B cell (primary cell): Measurements from ENCODE around the gene ZBTB6. TPM values are rescaled to one million over a fixed set of nuclear protein-coding genes. Genes with fewer than 3 reads are reported as not detected.

Experiments
- ATAC-seq: fragments of 200-7000 bp; cut with Tn5 transposase; one replicate; pipeline ENCODE4 v1.10.0; 2021; ENCODE audit warnings: low read depth, mild to moderate bottlenecking, moderate number of reproducible peaks, moderate library complexity
- CTCF ChIA-PET: fragments of 350-600 bp; sonication (Branson Sonifier 250); formaldehyde crosslinking; loops from one replicate; lab custom pipeline; 2021; ENCODE audit warnings: antibody characterized with exemption, inconsistent platforms; lab: Charles Lee
- POLR2A ChIA-PET: fragments of 350-600 bp; sonication (Branson Sonifier 250); formaldehyde crosslinking; loops from one replicate; lab custom pipeline; 2021; ENCODE audit warnings: antibody characterized with exemption; lab: Charles Lee
- DNase-seq: peaks from one replicate; pipeline ENCODE4 v3.0.0; 2013
- H2AFZ ChIP-seq: 2 replicates; pipeline ENCODE4 v1.6.1; 2012; ENCODE audit warnings: mild to moderate bottlenecking, low read depth, low read length; ENCODE audit not compliant: insufficient read depth, poor library complexity, severe bottlenecking
- H3K27ac ChIP-seq, 2 donors: 1 replicate in 1 of 2; 2 replicates in 1 of 2; pipeline ENCODE4 v1.5.1; 2012 to 2013; ENCODE audit warnings: low read length in 2 of 2, mild to moderate bottlenecking in 2 of 2, moderate library complexity in 1 of 2
- H3K27me3 ChIP-seq, 4 experiments: fragments of 200-600 bp in 1 of 4; sonication (generic) in 1 of 4; replicated peaks in 1 of 4; 1 replicate in 2 of 4; 2 replicates in 2 of 4; pipeline versions ENCODE4 v1.6.1 to v1.7.0; 2013 to 2016; ENCODE audit warnings: low read length in 3 of 4, mild to moderate bottlenecking in 2 of 4, mixed read lengths in 1 of 4, moderate library complexity in 1 of 4; ENCODE audit not compliant: insufficient read depth in 4 of 4, control insufficient read depth in 3 of 4; ENCODE audit errors: control extremely low read depth in 1 of 4
- H3K36me3 ChIP-seq, 2 experiments: replicated peaks in 1 of 2; 1 replicate in 1 of 2; 2 replicates in 1 of 2; pipeline versions ENCODE4 v1.6.1 to v1.7.1; 2013; ENCODE audit warnings: low read length in 1 of 2; ENCODE audit not compliant: insufficient read depth in 2 of 2, control insufficient read depth in 1 of 2; ENCODE audit errors: control extremely low read depth in 1 of 2, extremely low read depth in 1 of 2
- H3K4me1 ChIP-seq, 2 donors: fragments of 200-600 bp in 1 of 2; sonication (generic) in 1 of 2; 1 replicate in 1 of 2; 2 replicates in 1 of 2; pipeline versions ENCODE4 v1.5.1 to v1.6.1; 2013 to 2017; ENCODE audit warnings: low read length in 2 of 2; ENCODE audit not compliant: control insufficient read depth in 2 of 2, insufficient read depth in 2 of 2
- H3K4me2 ChIP-seq: replicated peaks from 2 replicates; pipeline ENCODE3; 2012; ENCODE audit warnings: mild to moderate bottlenecking, low read depth, low read length; ENCODE audit not compliant: poor library complexity, severe bottlenecking
- H3K4me3 ChIP-seq, 5 experiments: fragments of 200-600 bp in 1 of 5; sonication (generic) in 1 of 5; 1 replicate in 3 of 5; 2 replicates in 2 of 5; pipeline versions ENCODE4 v1.5.1 to v1.7.0; 2011 to 2016; ENCODE audit warnings: low read length in 4 of 5, mild to moderate bottlenecking in 4 of 5, low read depth in 2 of 5, control low read depth in 1 of 5, moderate library complexity in 1 of 5; ENCODE audit not compliant: insufficient read depth in 1 of 5; ENCODE audit errors: control extremely low read depth in 1 of 5, extremely low read depth in 1 of 5
- H3K79me2 ChIP-seq: fragments of 200-600 bp; sonication (generic); one replicate; pipeline ENCODE4 v1.6.0; 2016; ENCODE audit warnings: low read length; ENCODE audit not compliant: control insufficient read depth, insufficient read depth
- H3K9ac ChIP-seq: fragments of 200-600 bp; sonication (generic); 2 replicates; pipeline ENCODE4 v1.6.1; 2017; ENCODE audit warnings: mild to moderate bottlenecking, low read length, moderate library complexity
- H3K9me3 ChIP-seq, 3 donors: one replicate each; pipeline versions ENCODE4 v1.6.1 to v1.7.1; 2013; ENCODE audit warnings: low read length in 2 of 3; ENCODE audit not compliant: control insufficient read depth in 2 of 3, insufficient read depth in 1 of 3; ENCODE audit errors: control extremely low read depth in 1 of 3
- H4K20me1 ChIP-seq: 2 replicates; pipeline ENCODE4 v1.6.0; 2012; ENCODE audit warnings: mild to moderate bottlenecking, low read length; ENCODE audit not compliant: insufficient read depth, control insufficient read depth, poor library complexity, severe bottlenecking
- H3K27ac Mint-ChIP-seq: one replicate; pipeline ENCODE4 v1.8.0; 2021; ENCODE audit warnings: mixed read lengths
- H3K27me3 Mint-ChIP-seq: one replicate; pipeline ENCODE4 v1.8.0; 2021; ENCODE audit warnings: mixed read lengths
- H3K4me1 Mint-ChIP-seq: one replicate; pipeline ENCODE4 v1.8.0; 2021; ENCODE audit warnings: mixed read lengths
- H3K4me3 Mint-ChIP-seq: one replicate; pipeline ENCODE4 v1.8.0; 2021; ENCODE audit warnings: mixed read lengths
- H3K9me3 Mint-ChIP-seq: one replicate; pipeline ENCODE4 v1.8.0; 2022; ENCODE audit warnings: mixed read lengths; ENCODE audit not compliant: insufficient read depth
- CTCF ChIP-seq: fragments of 200-600 bp; IDR thresholded peaks from one replicate; pipeline ENCODE4 v1.8.0; 2022; ENCODE audit warnings: antibody characterized with exemption, mild to moderate bottlenecking
- EZH2 ChIP-seq: IDR thresholded peaks from 2 replicates; pipeline ENCODE4 v1.6.1; 2012; ENCODE audit warnings: borderline replicate concordance, low read depth, mild to moderate bottlenecking, moderate library complexity, low read length; ENCODE audit not compliant: insufficient read depth, poor library complexity, severe bottlenecking
- WGBS: methylation state at CpG from one replicate; pipeline ENCODE4 v1.1.5; 2013; ENCODE audit warnings: missing lambda C conversion rate; ENCODE audit not compliant: insufficient coverage; 5-methylcytosine and 5-hydroxymethylcytosine counted together
- intact Hi-C: fragments of 100-400 bp; cut with micrococcal nuclease; formaldehyde crosslinking; loops from one replicate; pipeline ENCODE4 v1.10.0; 2022
- polyA plus RNA-seq: library from polyadenylated mRNA; depleted of rRNA; stranded (reverse); fragments of >200 nt; gene quantifications from 2 replicates; pipeline ENCODE4 v1.2.3, GENCODE V29; 2012
- total RNA-seq, 2 donors: library from RNA; stranded (reverse); fragments of 120-200 nt in 1 of 2; gene quantifications; 1 replicate in 1 of 2; 2 replicates in 1 of 2; pipeline versions ENCODE4 v1.2.3 to v1.2.4, GENCODE V29; 2013 to 2022

ZBTB6 gene
- total and polyA plus RNA-seq, 2 donors (not counting 1 experiment from before 2014, with no cell fraction given): 1.3 to 19.9 TPM

- Histone ChIP-seq H3K79me2 (no peaks in the 10 kb centered on the region), H3K4me3 (no peak overlapping the region), H4K20me1 (no peaks in the 10 kb centered on the region), H3K27ac (no peak overlapping the region), H3K4me2 (no peak overlapping the region), H3K4me1 (no peaks in the 10 kb centered on the region), H3K9ac (no peak overlapping the region), H3K36me3 (peaks cover 5 to 25% of the 10 kb centered on the region in 2 experiments), H2AFZ (no peak overlapping the region), H3K27me3 (no peaks in the 10 kb centered on the region), H3K9me3 (no peaks in the 10 kb centered on the region)
- H3K27me3 Mint-ChIP-seq: no peaks in the 10 kb centered on the region
- no peak for TF ChIP-seq EZH2
- no peak for TF ChIP-seq CTCF
- no peak overlapping the region for H3K4me3 Mint-ChIP-seq
- intact Hi-C loops: no loop called here
- H3K27ac Mint-ChIP-seq: no peak overlapping the region
- DNase-seq: no peak
- no CpG with 5 or more reads among the region's 5 CpGs for WGBS
- no peaks in the 10 kb centered on the region for H3K4me1 Mint-ChIP-seq
- H3K9me3 Mint-ChIP-seq: no peaks in the 10 kb centered on the region
- ChIA-PET CTCF (no interaction called here), POLR2A (no interaction called here)
- no peak for ATAC-seq
Measured at GRCh38 chr9:122866079-122866478, 47.0 kb downstream of the ZBTB6 start.

GRCh38 chr9:122865300-122865699 is 47.8 kb downstream of the ZBTB6 start:
- no peak overlapping the region for H3K4me3 Mint-ChIP-seq
- Histone ChIP-seq H3K79me2 (no peaks in the 10 kb centered on the region), H2AFZ (no peak overlapping the region), H3K4me1 (no peaks in the 10 kb centered on the region), H3K4me2 (no peak overlapping the region), H3K9me3 (no peaks in the 10 kb centered on the region), H3K9ac (no peak overlapping the region), H3K27me3 (no peaks in the 10 kb centered on the region), H4K20me1 (no peaks in the 10 kb centered on the region), H3K4me3 (no peak overlapping the region), H3K27ac (no peak overlapping the region), H3K36me3 (peaks cover 7 to 17% of the 10 kb centered on the region in 2 experiments)
- 100% methylated on average over 4 of the region's 7 CpGs for WGBS
- DNase-seq (no peak), ATAC-seq (no peak)
- no peaks in the 10 kb centered on the region for H3K27me3 Mint-ChIP-seq
- intact Hi-C loops: no loop called here
- CTCF ChIA-PET: no interaction called here
- TF ChIP-seq CTCF (no peak), EZH2 (no peak)
- H3K27ac Mint-ChIP-seq: no peak overlapping the region
- POLR2A ChIA-PET: no interaction called here
- H3K4me1 Mint-ChIP-seq: no peaks in the 10 kb centered on the region
- no peaks in the 10 kb centered on the region for H3K9me3 Mint-ChIP-seq
